Right renal pelvis (tissue), 4 donors: ENCODE data around the gene KCNK5. TPM values are rescaled to one million over a fixed set of nuclear protein-coding genes. Genes with fewer than 3 reads are reported as not detected.

ENCODE experiments used
- DNase-seq, 4 donors: peaks; one replicate each; pipeline ENCODE4 v3.0.0-alpha.2; 2013; ENCODE audit warnings: low read depth in 4 of 4, low spot score in 3 of 4, missing footprints in 1 of 4
- polyA plus RNA-seq, 4 donors: library from polyadenylated mRNA; unstranded; fragments of 120-200 nt; gene quantifications; one replicate each; pipeline ENCODE4 v1.2.1, GENCODE V29; 2013; ENCODE audit not compliant: insufficient read length in 4 of 4

KCNK5 gene
- polyA plus RNA-seq, 4 donors = 10.5 to 14.9 (median 11.1) TPM

DNA sequence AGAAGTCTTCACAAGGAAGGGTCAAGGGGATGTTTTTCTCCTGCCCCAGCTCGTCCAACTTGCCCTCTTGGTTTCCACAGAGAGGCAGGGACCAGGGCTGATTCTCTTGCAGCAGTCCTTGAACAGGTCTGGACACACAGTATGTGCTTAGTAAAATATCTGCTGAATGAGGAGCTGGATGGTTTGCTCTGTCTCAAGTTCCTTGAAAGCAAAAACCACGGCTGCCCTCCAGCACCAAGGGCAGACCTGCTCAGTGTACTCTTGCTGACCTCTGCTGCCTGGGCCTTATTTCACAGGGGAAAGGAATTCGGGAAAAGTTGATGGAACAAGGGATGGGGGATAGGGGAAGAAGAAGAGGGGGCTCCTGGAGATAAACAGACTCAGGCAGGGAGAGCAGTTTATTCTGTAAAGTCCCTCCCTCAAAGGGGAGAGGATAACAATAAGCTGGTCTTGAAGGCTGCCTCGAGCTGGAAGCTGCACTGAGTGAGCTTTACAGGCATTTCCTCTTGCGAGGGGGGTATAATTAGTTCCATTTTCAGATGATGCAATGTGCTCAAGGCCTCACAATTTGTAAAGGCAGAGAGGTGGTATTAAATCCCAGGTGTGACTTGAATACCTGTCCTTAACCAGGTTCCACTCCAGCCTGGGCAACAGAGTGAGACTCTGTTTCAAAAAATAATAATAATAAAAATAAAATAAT lies 10.3 kb downstream of the KCNK5 start:
- no peak for DNase-seq

DNA sequence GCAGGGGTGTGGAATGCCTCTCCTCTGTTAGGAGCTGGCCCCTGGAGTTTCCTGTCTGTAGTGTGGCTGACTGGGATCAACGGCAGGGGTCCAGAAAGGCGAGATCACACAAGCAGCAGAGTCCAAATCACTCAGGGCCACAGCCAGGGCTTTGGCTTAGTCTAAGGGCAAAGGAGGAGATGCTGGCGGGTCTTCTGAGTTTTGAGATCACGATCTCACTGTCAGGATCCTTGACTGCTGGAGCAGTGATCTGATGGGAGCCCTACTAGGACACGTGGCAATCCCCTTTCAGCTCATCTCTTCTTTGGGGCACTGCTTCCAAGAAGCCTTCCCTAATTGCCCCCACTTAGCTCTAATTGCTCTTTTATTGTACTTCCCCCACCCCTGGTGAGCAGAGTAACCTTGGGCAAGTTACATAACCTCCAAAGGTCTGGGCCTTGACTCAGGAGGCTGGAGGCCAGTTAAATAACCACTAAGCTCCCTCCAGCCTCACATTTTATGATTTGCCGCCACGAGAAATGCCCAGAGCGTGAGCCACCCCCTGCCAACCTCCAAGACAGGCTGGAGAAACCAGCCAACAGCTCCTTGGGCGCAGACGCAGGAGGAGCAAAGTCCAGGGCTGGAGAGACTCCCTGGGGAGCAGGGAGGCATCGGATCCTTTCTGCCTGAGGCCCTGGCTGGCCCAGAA lies 12.0 kb downstream of the KCNK5 start:
- DNase-seq = no peak

DNA sequence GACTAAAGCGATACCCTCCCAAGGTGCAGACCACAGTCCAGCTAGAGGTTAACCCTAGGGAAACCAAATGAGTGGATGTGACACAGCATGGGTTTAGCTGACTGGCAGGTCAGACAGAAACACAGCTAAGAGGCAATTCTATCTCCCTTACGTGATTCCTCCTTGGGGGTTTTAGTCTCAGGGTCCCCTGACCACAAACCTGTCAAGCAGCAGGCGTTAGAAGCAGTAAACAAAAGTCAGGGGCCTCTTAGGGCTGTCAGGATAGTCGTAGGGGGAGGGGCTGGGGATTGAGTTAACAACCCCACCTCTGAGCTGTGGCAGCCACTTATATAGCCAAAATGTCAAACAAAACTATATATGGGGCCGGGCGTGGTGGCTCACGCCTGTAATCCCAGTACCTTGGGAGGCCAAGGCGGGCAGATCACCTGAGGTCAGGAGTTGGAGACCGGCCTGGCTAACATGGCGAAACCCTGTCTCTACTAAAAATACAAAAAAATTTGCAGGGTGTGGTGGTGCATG lies 13.6 kb downstream of the KCNK5 start:
- no peak for DNase-seq

DNA sequence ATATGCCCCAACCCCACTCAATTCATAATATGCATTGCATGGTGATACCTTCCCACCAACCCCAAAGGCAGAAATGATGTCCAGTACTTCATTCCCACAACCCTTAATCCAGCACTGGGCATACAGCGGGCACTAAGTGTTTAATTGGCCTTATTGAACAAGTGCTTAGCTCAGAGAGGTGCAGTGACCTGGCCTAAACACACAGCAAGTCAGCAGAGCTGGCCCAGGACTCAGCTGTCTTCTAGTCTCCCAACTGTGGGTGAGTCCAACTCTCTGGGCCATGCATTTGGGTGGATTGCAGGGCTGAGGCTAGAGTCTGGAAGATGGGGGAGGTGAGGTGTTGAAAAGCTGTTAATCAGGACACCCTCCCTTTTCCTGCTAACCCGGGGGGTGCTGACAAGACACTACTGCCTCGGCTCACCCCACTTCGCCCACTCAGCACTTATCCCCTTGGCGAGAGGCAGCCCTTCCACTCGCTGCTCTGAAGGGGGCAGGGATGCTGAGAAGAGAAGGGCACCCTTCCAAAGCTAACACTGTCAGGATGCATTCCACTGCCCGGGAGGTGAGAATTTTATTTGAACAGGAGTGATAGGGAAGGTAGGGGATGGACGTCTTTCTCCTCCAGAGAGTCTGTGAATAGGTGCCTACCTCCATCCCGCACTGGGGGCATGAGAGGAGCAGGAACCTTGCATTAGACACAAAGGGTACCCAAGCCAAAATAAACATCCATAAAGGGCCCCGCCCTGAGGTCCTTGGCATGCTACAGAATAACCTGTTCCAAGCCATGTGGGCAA lies 14.2 kb downstream of the KCNK5 start:
- no peak for DNase-seq

DNA sequence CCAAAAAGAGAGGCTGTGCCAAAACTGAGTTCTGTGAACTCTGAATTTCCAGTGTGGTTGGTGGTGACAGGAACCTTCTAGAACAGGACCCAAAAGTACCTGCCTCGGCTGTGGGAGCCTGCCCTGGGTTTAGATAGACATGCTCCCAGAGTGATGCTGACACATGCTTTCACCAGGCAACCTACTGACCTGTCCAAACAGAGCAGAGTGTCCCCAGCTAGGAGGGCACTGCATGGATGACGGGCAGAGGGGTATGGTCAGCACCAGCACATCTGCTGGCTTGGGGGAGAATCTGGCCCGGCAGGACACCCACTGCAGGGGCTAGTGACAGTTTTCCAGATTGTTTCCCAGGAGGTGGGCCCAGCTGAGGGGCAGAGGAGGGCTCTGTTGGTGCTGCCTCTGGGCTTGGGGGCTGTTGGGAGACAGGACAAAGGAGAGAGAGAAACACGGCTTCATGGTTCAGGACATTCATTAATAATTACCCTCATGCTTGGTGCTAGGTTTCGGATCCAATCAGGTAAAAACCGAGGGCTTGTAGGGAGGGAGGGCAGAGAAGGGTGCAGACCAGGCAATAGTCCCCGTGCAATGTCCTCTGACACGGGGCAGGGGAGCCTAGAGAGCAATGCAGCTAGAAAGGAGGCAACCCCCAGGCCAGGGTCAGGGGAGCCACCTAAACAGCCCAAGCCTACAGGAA lies 15.0 kb downstream of the KCNK5 start:
- no peak for DNase-seq

DNA sequence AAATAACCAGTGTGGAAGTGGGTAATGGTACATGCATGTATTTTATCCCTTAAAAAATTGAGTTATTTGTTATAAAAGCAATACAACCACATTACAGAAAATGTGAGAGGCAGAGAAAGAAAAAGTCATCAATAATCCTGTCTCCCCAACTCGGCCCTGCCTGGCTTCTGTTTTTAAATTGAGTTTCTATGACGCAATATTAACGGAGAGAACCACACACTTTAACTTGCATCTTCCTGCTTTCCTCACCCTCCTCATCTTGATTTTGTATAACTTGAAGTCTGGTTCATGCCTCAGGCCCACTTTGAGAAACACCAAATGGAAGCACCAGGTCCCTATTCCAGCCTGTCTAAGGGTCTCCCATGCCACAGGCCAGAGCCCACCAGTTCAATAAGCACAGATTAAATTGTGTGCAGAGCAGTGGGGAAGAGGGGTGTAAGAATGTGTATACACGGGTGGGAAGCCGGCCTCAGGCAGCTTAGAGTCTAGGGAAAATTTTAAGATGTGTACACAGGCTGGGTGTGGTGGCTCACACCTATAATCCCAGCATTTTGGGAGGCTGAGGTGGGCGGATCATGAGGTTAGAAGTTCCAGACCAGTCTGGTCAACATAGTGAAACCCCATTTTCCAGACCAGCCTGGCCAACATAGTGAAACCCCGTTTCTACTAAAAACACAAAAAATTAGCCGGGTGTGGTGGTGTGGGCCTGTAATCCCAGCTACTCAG lies 15.9 kb downstream of the KCNK5 start:
- no peak for DNase-seq

DNA sequence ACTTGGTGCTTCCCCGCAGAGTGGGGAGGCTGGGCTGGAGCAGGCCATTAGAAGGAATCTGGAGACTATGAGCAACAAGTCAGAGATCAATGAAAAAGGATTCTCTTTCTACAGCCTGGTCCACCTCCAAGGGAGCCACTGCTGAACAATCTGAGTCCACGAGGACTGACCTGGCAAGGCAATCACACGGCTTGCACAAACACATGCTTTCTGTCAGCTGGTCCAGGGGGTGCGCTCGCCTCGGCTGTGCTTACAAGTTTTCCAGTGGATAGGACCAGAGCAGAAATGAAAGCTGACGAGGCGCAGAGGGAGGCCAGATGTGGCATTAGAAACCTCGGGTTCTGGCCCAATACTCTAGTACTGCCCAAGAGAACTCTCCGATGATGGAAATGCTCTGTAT lies 18.1 kb downstream of the KCNK5 start:
- DNase-seq = no peak

DNA sequence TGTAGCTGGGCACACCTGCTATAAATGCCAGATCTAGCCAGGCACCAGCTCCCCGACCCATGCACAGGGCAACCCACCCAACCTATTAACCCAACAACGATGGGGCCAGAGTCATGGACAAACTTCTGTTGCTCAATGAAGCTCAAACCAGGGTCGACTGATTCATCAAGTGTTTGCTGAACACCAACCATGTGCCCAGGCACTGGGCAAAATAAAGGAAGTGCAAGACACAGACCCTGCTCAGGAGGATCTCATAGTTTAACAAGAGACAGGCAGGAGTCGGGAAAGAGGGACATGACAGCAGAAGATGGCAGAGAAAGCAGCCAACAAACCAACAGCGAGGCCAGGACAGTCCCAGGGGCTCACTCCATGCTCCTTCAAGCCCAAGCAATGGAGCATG lies 18.8 kb downstream of the KCNK5 start:
- no peak for DNase-seq

DNA sequence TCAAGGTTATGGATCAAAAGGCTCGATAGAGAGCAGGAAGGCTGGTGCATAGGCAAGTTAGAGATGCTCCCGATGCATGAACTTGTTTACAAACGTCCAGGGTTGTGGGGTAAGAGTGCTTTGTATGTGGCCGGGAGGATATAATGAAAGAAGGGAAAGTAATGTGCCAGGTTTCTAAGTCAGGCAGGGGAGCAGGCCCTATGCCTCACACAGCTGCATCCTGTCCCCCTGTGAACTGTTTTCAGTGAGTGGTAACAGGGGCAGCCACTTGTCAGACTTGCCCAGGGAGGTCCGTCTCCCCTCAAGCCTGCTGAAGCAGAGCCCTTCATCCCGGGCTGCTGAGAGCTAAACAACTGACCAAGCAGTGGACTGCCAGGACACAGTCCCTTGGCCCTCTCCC lies 19.4 kb downstream of the KCNK5 start:
- DNase-seq = no peak

DNA sequence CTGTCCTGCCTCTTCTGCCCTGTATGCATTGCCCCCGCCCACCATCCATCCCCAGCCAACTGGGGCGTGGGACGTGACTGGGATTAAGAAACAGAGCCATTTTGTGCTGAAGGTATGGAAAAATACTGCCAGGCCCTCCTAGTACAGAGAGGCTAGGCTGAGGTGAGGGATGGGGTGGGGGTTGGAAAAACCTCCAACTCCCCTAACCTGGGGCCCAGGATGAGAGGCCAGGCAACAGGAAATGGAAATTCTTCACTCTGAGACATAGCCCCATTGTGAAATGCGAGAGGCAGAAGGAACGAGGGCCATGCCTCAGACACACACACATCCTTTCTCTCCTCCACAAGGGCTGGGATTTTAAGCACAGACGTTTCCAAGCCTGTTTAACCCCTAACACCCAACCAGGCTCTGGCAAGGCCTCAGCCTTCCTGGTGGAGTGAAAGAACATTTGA lies 19.9 kb downstream of the KCNK5 start:
- no peak for DNase-seq

DNA sequence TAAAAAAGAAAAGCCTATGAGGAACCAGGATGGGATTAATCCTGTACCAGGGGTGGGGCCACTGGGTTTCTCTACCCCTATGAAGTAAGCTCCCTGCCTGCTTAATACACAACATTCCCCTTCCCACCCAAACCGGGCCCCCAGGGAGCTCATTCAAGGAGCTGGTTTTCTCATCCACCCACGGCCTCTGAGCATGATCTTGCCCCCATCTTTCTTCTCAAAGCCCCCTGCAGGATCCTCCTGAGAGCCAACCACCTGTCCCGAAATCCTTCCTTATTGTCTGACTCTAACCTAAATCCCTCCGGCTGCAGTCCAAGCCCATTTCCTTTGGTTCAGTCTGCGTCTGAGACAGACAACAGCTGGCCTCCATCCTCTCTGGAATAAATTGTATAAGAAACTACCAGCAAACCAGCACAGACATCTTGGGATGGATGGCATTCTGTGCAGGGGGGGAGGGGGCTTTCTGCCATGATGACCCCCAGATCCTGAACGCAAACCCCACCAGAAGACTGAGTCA lies 21.0 kb downstream of the KCNK5 start:
- DNase-seq = no peak

DNA sequence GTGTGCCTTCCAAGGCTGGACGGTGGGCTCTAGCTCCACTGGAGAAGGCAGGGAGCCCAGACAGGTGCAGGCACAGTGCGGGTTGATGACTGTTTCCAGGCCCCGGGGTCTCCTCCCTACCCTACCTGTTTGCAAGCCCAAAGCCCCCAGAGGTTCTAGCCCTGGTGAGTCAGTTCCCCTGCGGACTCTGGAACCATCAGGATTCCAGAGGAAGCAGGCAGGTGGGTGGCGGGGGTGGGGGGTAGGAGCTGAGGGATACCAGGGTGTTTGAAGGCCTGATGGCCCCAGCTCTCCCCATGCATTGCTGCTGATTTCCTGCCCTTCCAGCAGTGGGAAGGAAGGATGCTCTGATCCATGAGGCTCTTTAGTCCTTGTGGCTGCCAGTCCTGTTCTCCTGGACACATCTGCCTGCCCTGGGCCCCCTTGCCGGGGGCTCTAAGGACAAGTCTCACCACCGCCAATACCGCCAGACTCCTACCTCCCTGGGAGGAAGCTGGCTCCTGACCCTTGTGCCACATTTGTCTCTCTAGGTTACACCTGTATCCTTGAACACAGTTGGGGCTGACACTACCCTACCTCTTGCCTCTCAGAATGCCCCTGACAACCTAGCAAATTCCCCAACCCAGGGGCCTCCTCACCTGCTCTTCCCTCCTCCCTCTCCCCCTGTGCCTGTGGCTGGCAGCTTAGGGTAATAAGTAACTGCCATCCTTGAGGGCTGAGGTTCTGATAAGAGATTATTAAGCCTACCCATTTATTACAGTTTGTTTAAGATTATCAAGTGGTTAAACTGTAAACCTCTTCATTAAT lies 21.7 kb downstream of the KCNK5 start:
- DNase-seq = no peak

DNA sequence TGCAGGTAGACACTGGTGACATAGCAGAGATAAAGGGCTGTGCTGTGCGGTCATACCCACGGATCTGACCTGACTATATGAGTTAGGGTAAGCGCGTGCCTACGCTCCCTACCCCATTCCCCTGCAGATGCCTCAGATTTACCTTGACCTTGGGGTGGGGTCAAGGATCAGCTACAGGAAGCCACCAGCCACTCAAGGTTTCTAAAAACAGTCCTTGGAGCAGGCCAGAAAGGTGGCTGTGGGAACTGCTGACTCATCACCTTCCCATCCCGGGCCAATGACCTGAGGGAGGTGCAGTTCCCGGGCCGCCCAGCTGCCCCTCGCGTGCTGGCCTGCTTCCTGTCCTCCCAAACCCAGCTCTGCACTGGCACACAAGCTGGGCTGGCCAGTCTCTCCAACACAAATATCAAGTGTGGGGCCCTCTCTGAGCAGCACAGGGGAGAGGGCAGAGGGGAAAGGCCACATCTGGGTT lies 23.0 kb downstream of the KCNK5 start:
- DNase-seq = no peak

DNA sequence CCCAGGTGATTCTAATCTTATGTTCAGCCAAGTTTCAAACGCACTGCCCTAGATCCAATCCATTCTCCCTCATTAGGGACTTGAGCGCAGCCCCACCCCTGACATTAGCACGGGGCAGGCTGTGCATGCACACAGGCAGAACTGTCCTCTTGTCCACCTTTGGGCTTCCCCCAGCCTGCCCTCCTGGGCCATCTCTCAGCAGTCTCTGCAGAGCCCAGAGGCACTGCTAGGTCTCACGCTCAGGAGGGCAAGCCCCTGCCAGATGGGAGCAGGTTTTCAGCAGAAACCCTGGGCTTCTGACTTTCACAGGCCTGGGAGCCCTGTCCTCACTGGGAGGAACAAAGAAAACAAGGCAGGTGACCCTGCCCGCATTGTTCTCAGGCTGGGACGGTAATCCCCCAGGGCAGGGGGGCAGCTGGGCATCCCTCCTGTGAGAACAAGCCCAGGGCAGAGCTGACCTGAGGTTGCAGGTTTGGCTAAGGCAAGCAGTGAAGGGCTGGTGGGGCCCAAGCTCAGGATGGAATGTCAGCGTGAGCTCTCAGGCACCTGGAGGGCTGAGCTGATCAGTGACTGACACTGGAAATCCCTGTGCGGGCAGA lies 24.5 kb downstream of the KCNK5 start:
- DNase-seq = no peak

DNA sequence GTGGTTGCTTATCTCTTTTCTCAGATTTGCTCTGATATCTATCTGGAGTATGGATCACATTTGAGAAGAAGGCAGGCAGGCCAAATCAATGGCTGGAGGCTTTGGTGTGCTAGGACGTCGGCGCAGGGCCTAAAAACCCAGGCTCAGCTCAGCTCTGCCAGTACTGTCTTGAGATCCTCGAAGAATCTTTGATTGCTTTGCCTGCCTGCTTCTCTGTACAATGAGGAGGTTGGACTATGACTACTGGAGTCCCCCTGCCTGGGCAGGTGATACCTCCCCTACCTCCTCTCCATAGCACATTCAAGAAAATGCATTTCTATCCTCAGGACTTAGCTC lies 25.1 kb downstream of the KCNK5 start:
- DNase-seq = no peak

DNA sequence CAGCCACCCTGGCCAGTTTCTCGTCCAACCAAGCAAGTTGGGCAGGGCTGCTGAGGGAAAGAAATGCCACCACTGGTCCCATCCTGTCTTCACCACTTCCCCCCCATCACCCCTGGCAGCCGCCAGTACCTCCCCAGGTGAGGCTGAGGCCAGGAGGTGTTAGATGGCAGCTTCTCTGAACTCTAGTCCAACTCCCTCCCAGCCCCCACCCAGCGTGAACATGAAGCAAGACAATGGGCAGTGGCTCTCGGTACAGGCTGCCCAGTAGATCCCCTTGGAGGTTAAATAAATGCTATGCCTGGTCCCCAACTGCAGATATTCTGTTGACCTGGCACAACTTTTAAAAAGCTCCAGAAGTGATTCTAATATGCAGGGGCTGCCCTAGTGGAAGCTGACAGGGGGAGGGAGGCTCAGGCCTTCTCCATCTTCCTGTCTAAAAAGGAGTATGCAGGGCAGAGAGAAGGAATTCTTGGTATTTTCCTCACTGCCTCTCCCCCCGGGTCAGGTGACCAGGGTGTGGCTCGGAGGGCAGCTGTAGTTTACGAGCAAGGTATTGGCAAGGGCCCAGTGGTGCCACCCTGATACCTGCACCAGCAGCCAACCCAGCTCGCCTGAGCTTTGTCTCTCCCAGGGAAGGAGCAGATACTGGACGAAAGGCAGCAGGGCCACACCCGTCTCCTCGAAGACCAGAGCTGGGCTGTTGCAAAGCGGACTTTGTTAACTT lies 25.7 kb downstream of the KCNK5 start:
- DNase-seq = no peak

DNA sequence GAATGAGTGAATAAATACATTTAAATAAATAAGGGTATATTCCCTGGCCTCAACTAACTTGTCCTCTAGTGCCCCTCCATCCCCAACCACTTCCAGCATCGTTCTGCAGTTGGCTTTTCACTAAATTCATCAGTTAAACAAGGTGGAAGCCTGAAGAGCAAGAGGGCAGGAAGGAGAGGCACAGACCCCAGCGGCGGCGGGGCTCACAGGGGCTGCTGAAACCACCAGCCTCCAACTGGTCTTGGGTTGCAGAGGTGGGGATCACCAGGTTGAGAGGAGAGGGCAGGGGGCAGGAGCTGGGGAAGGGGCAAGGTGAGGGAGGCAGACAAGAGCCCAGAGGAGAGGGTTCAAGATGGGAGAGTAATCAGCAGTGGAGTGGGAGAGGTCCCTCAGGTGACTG lies 27.1 kb downstream of the KCNK5 start:
- DNase-seq = no peak

DNA sequence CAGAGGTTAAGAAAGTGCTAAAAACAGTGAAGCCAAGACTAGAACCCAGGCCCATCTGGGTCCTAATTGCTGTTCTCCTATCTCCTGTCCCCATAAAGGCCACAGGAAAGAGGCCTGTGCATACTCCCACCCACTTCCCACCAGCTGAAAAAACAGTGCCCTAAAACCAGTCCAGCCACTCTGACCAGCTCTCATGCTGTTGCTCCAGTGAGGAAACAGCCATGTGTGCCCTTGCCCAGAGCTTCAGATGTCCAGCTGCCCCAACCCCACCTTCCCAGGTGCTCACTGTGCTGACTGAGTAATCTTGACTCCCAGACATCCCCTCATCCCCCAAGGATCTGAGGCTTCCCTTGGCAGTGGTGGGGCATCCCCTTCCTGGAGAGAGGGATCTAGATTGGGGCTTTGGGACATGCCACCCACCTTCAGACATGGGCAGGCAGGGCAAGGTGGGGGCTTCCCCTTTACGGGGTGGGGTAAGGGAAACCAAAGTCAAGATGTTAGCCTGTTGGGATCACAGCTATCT lies 28.7 kb downstream of the KCNK5 start:
- DNase-seq = no peak
